H54 (cell line): ENCODE results near the gene DPP3.
"Not testable (repeated sequence)": the region's sequence is repeated elsewhere in the genome, so short reads cannot be mapped to it uniquely, and the experiment has no call there.

Experiments used
- DNase-seq: peaks from one replicate; pipeline ENCODE4 v3.0.0; 2011; ENCODE audit warnings: low spot score, mixed read lengths; ENCODE audit not compliant: insufficient read length
- FAIRE-seq: peaks from 3 replicates; lab custom pipeline; 2011; peaks lifted over from hg19 to GRCh38; lab: Jason Lieb, UNC
- POLR2A ChIP-seq: IDR thresholded peaks from 2 replicates; pipeline ENCODE4 v1.6.1; 2011; ENCODE audit warnings: low read depth, mild to moderate bottlenecking, low read length

Gene DPP3

GRCh38 chr11:66510990-66511339, 30.7 kb downstream of the DPP3 start:
- DNase-seq (no peak), FAIRE-seq (no peak)
- no peak for TF ChIP-seq POLR2A

- FAIRE-seq (no peak), DNase-seq (no peak)
- no peak for TF ChIP-seq POLR2A
Observed at GRCh38 chr11:66523611-66524010, 43.4 kb downstream of the DPP3 start.

DNA sequence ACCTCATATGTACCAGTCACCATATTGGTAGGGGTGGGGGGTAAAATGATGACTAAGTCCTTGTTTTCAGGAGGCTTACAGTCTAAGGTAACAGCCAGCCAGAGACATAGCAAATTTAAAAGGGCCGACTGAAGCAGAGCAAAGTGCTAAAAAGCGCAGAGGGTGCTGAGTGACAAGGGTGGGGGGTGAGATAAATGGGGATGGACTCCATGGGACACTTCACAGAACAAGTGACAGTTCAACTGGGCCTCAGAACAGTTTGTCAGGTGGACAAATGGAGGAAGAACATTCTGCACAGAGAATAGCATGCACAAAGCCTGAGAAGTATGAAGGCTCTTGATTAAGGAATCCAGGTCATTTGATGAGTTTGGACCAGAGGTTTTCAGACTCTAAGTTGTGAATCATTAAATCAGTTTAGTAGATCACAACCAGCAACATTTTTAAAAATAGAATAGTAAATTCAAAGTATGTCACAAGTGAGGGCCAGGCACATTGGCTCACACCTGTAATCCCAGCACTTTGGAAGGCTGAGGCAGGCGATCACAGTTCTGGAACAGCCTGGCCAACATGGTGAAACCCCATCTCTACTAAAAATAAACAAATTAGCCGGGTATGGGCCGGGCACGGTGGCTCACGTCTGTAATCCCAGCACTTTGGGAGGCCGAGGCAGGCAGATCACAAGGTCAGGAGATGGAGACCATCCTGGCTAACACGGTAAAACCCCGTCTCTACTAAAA, 44.2 kb downstream of the DPP3 start:
- no peak for TF ChIP-seq POLR2A
- FAIRE-seq (no peak), DNase-seq (no peak)

GRCh38 chr11:66529069-66529468, 48.8 kb downstream of the DPP3 start:
- FAIRE-seq: no peak
- no peak for DNase-seq
- TF ChIP-seq POLR2A: no peak

DNA sequence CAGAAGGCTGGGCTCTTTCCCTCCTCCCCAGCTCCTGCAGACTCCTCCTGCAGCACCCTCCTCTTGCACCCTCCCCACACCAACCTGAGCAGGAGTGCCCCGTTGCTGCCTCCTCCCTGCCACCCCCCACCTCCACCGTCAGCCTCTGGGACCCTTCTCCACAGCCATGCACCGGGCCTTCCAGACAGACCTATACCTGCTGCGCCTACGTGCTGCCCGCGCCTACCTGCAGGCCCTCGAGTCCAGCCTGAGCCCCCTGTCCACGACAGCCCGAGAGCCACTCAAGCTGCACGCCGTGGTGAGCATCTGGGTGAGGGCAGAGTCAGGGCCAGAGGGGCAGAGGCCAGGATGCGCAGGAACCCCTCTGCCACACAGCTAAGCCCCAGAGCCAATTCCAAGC, 49.4 kb downstream of the DPP3 start:
- DNase-seq (no peak), FAIRE-seq (no peak)
- no peak for TF ChIP-seq POLR2A

DNA sequence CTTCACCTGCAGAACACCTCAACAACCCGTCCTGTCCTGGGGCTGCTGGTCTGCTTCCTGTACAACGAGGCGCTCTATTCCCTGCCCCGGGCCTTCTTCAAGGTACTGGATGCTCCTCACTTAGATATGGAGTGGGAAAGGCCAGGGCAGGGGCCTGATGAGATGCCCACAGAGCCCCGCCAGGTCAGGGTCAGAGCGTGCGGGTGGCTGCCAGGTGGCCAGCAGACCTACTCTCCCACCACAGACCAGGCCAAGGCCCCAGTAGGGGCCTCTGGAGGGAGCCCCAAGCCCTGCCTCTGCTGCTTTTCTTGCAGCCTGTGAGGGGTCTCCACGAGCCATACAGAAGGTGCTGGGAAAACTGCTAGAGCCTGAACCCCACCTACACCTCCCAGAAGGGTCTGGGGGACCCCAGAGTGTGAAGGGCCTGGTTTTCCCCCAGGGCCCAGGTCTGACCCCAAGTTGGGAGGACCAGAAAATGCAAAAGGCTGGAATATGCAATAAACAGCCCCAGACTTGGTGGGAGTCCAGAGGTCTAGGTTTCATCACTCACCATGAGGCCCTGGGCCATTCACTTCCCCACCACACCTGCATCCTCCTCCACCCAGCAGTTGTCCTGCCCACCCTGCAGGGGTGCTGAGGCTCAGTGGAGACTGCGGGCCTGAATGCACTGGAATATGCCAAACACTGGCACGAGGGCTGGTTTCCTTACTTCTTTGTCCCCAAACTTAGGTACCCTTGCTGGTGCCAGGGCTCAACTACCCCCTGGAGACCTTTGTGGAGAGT, 50.9 kb downstream of the DPP3 start:
- FAIRE-seq (no peak), DNase-seq (no peak)
- no peak for TF ChIP-seq POLR2A

- no peak for FAIRE-seq
- no peak for TF ChIP-seq POLR2A
Observed at GRCh38 chr11:66531841-66532240, 51.6 kb downstream of the DPP3 start.

DNA sequence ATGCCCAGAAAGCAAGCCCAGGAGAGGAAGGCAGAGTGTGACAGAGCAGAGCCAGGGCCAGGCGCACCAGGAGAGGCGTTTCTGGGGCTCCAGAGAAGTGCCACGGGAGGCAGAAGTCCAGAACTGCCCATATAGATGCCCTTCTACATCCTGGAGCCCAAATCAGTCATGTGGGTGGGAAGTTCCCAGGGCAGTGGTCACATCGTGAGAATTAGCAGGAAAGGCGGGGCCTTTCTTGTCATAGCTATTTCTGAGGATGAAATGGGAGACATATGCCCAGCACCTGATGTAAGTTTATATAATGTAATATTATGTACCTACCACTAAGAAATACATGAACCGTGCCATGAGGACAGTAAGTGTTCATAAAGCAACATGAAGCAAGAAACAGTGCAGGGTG, 52.5 kb downstream of the DPP3 start:
- FAIRE-seq: no peak
- DNase-seq: no peak
- no peak for TF ChIP-seq POLR2A

More at GRCh38 chr11:66531841-66532240, 51.6 kb downstream of the DPP3 start:
- no peak for DNase-seq

DNA sequence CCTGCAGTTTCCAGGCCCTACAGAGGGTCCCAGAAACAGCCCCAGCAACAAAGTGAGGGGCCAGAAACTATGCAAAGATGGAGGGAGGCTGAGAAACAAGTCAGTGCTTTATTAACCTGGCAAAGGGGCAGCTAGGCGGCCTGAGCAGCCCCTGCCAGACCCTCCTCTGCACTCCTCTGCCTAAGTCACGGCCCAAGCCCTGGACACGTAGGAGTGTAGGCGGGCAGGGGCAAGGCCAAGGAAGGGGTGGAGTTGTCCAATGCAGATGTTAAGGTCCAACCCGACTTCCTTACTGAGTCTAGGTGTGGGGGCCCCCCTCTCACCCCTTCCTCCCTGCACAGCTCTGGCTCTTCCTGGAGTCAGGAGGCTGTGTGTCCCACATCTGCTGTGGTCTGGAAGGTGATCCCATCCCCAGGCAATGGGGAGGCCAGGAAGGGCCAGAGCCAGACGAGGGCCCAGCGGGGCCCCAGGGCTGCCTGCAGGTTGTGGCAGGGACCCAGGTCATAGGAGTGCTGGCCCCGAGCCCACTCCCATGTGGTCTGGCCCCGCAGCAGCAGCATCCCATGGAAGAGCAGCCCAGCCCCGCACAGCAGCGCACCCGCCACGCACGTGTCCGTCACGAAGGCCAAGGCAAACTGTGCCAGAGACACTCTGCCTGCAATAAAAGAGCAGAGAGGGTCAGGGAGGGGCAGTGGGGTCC, 59.1 kb downstream of the DPP3 start:
- TF ChIP-seq POLR2A: no peak
- DNase-seq (no peak), FAIRE-seq (no peak)

GRCh38 chr11:66539870-66540213, 59.6 kb downstream of the DPP3 start:
- FAIRE-seq (no peak), DNase-seq (no peak)
- TF ChIP-seq POLR2A: no peak

DNA sequence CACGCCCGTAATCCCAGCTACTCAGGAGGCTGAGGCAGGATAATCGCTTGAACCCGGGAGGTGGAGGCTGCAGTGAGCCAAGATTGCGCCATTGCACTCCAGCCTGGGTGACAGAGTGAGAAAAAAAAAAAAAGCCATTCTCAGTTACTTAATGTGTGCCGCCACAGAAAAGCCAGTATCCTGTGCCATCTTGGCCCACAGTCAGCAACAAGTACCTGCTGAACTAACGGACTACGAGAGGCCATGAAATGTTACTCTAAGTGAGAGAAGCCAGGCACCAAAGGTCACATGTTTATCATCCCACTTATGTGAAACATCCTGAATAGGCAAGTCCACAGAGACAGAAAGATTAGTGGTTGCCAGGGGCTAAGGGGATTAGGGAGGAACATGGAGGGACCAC, 60.4 kb downstream of the DPP3 start:
- not testable (repeated sequence) for FAIRE-seq, DNase-seq

- no peak for TF ChIP-seq POLR2A
- no peak for DNase-seq
- FAIRE-seq: no peak
Observed at GRCh38 chr11:66541892-66542291, 61.7 kb downstream of the DPP3 start.

DNA sequence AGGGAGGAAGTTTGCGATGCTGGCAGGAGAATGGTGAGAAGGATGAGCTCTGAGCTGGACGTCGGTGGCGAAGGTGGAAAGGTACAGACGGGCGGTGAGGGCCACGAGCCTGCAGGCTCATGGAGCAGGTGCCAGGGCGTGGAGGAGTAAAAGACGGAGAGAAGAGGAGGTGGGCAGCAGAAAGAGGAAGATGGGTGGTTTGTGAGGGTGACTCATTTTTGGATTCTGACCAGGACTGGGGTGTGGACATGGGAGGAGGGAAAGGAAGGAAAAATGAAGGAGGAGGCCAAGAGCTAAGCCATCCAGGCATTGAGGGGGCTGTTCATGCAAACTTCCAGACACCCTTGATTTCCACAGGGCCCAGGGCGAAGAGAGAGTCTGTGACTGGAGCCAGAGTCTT, 62.1 kb downstream of the DPP3 start:
- DNase-seq (no peak), FAIRE-seq (no peak)
- TF ChIP-seq POLR2A: no peak

GRCh38 chr11:66543263-66544107, 63.3 kb downstream of the DPP3 start:
- DNase-seq (no peak), FAIRE-seq (no peak)

GRCh38 chr11:66544952-66545351, 64.7 kb downstream of the DPP3 start:
- not testable (repeated sequence) for DNase-seq

More at GRCh38 chr11:66543263-66544107, 63.3 kb downstream of the DPP3 start:
- TF ChIP-seq POLR2A: no peak

More at GRCh38 chr11:66544952-66545351, 64.7 kb downstream of the DPP3 start:
- not testable (repeated sequence) for FAIRE-seq
